Inflammatory macrophage treated with lipopolysaccharide for 4 hours (primary cell): ENCODE measurements around the gene SMARCD2.
A peak's percentile ranks its signal among the peaks of the same experiment; 100 is the strongest.

Experiments
- DNase-seq: peaks from one replicate; pipeline ENCODE4 v3.0.0-alpha.2; 2020

The SMARCD2 gene

GRCh38 chr17:63831505-63831904 lies 11.0 kb downstream of the SMARCD2 start:
- no peak for DNase-seq

- no peak for DNase-seq
Measured at GRCh38 chr17:63830904-63831491, 11.5 kb downstream of the SMARCD2 start.

- no peak for DNase-seq
Measured at GRCh38 chr17:63830278-63830677, 12.2 kb downstream of the SMARCD2 start.

- no peak for DNase-seq
Measured at GRCh38 chr17:63828936-63829335, 13.5 kb downstream of the SMARCD2 start.

GRCh38 chr17:63827801-63828221 lies 14.7 kb downstream of the SMARCD2 start:
- DNase-seq: no peak

GRCh38 chr17:63827002-63827800 lies 15.3 kb downstream of the SMARCD2 start, which contains the start of the genes FTSJ3 and PSMC5:
Gene FTSJ3, minus strand, starts transcription at chr17:63827663. Its CDS starts 761 bp downstream, at chr17:63826902.
Gene PSMC5, plus strand, starts transcription at chr17:63827431. Its CDS starts 60 bp downstream, at chr17:63827491.
- peak; percentile 97 for DNase-seq

GRCh38 chr17:63826468-63827001 lies 15.9 kb downstream of the SMARCD2 start:
- DNase-seq: peak; percentile 24

- no peak for DNase-seq
Measured at GRCh38 chr17:63824362-63824761, 18.1 kb downstream of the SMARCD2 start.

GRCh38 chr17:63823659-63824331 lies 18.7 kb downstream of the SMARCD2 start:
- no peak for DNase-seq

GRCh38 chr17:63822537-63822936 lies 19.9 kb downstream of the SMARCD2 start:
- no peak for DNase-seq

- DNase-seq: no peak
Measured at GRCh38 chr17:63821804-63822203, 20.7 kb downstream of the SMARCD2 start.

GRCh38 chr17:63820963-63821561 lies 21.4 kb downstream of the SMARCD2 start:
- no peak for DNase-seq

GRCh38 chr17:63819585-63820537 lies 22.6 kb downstream of the SMARCD2 start:
- DNase-seq: no peak

- DNase-seq: no peak
Measured at GRCh38 chr17:63819131-63819530, 23.4 kb downstream of the SMARCD2 start.

GRCh38 chr17:63817736-63818385 lies 24.6 kb downstream of the SMARCD2 start:
- DNase-seq: no peak

GRCh38 chr17:63816669-63817068 lies 25.8 kb downstream of the SMARCD2 start:
- no peak for DNase-seq

- DNase-seq: no peak
Measured at GRCh38 chr17:63816123-63816522, 26.4 kb downstream of the SMARCD2 start.

GRCh38 chr17:63809970-63810369 lies 32.5 kb downstream of the SMARCD2 start:
- no peak for DNase-seq

- DNase-seq: no peak
Measured at GRCh38 chr17:63805591-63805990, 36.9 kb downstream of the SMARCD2 start.

- DNase-seq: no peak
Measured at GRCh38 chr17:63804328-63804727, 38.2 kb downstream of the SMARCD2 start.

GRCh38 chr17:63800783-63801182 lies 41.7 kb downstream of the SMARCD2 start:
- DNase-seq: no peak
